EH (cell line): ENCODE results near the gene VDR.
A peak's percentile ranks its signal among the peaks of the same experiment; 100 is the strongest.
"Not testable (repeated sequence)": the region's sequence is repeated elsewhere in the genome, so short reads cannot be mapped to it uniquely, and the experiment has no call there.

ENCODE experiments used
- DNase-seq: peaks from one replicate; pipeline ENCODE4 v3.0.0-alpha.2; 2015; ENCODE audit warnings: low read depth

VDR gene

DNA sequence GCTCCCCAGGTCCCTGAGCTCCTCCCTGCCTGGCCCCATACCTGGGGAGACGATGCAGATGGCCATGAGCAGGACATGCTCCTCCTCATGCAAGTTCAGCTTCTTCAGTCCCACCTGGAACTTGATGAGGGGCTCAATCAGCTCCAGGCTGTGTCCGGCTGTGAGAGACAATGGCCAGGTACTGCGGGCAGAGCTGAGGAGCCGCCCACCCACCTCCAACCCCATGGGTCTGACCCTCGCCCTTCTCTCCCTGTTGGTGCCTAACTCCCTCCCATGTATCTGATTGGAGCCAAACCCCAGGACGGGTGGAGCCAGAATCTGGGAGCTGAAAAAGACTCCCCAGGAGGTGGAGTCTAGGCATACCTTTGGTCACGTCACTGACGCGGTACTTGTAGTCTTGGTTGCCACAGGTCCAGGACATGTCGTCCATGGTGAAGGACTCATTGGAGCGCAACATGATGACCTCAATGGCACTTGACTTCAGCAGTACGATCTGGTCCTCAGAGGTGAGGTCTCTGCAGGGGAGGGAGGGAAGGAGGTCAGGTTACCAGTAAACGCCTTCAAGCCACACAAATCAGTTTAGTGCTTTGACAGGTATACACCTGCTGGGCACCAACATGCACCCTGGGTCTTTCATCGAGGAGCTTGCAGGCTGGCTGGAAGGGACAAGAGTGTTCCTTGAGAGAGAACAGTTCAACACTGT is 58.3 kb downstream of the VDR start:
- DNase-seq = no peak

DNA sequence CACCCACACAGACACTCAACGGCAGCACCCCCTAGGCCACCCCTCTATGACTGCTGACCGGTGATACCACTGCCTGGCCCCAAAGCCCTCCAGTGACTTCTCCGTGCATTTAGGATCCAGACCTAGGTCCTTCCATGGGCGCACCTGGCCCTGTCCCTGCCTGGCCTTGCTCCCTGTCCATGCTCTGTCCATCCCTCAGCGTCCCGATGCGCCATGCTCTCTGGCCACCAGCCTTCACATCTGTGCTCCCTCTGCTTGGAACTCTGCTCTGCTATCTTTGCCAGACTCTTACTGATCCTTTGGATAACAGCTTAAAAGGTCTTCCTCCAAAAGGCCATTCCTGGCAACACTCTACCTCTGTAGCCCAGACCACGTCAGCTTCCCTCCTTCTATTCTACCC is 59.7 kb downstream of the VDR start:
- no peak for DNase-seq

DNA sequence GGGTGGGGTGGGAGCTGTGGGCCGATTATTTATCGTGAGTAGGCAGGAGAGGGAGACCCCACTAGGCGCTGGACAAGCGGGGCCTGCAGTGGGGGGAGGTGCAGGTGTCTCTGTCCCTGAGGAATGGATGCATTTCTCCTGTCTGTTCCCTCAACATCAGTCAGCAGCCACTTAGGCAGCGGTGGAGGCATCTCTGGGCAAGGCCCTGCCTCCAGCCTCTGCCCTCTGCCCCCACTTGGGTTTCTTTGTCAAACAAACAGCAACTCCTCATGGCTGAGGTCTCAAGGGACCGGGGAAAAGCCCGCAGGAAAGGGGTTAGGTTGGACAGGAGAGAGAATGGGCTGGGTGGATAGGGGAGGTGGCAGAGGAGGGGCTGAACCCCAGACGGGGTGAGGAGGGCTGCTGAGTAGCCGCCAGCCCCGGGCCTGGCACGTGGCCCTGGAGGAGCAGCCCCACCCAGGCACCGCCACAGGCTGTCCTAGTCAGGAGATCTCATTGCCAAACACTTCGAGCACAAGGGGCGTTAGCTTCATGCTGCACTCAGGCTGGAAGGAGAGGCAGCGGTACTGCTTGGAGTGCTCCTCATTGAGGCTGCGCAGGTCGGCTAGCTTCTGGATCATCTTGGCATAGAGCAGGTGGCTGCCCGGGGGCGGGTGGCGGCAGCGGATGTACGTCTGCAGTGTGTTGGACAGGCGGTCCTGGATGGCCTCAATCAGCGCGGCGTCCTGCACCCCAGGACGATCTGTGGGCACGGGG is 60.4 kb downstream of the VDR start:
- no peak for DNase-seq

DNA sequence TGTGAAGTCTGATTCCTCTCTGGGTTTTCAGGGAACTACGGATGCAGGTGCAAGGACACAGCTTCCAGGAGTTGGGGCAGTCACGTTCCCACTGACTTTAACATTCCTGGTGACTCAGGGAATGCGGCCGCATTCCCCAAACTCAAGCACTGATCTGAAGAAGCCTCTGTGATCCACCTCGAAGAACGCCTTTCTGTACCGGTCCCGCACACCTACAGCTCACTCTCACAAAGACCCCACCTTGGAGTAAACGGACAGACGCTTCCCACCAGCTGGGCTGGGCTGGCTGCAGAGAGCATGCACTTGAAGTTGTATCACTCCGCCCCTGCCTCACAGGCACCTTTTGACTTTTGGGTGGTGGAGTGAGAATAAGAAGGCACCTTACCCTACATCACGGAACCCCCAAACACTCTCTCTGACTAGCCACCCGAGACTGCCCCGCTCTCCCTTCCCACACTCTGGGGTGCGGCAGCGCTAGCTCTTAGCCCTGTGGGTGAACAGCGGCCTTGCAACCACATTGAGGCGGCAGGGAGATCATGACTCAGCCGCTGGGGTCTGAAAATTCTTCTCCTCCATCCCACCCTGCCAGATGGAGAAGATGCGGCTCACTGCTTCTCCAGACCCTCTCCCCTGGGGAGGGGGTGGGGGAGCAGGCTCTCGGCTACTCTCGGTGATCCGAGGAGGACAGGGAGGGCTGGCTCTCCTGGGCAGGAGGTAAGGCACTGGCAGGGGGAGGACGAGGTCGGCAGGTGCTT is 61.4 kb downstream of the VDR start:
- peak; percentile 26 for DNase-seq

DNA sequence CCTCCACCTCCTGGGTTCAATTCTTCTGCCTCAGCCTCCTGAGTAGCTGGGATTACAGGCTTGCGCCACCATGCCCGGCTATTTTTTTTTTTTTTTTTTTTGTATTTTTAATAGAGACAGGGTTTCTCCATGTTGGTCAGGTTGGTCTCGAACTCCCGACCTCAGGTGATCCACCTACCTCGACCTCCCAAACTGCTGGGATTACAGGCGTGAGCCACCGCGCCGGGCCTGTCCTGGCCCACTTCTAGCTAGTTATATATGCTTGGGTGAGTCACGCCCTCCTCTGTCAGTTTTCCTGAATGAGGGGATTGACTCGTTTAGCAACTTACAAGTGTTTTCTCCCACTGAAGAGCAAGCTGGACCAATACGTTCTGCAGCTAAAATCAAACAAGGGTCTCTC is 62.3 kb downstream of the VDR start:
- not testable (repeated sequence) for DNase-seq

DNA sequence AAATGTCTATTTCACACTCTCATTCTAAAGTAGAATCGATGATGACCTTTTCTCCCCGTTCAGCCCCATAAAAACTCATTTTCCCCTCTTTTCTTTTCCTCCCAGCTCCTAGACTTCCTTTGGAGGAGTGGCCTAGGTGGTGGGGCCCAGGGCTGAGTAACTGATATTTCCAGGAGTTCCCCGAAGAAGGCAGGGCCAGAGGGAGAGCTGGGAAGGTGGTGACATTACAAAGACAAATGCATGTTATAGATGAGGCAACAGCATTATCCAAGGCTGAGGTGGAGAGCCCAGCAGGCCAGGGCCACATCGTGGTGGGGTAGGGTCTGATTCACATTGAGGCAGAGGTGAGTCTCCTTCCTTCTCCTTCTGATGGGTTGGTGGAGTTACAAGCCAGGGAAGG is 62.9 kb downstream of the VDR start:
- peak; percentile 21 for DNase-seq

DNA sequence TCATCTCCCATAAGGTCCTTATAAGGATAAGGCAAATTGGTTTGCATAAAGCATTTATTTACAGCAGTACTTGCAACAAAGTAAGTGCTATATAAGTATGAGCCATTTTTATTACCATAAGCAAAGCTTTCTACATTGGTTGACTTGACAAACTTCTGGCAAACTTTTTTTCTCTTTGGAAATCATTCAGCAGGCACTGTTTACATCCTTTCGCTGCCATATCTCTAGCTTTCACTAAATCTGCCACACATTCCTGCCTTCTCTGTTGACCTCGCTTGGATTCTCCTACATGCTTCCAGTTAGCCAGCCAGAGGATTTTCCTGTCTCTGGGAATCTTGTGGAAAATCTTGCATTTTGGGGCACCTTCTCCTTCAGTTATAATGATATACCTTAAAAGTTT is 63.3 kb downstream of the VDR start:
- peak; percentile 33 for DNase-seq

DNA sequence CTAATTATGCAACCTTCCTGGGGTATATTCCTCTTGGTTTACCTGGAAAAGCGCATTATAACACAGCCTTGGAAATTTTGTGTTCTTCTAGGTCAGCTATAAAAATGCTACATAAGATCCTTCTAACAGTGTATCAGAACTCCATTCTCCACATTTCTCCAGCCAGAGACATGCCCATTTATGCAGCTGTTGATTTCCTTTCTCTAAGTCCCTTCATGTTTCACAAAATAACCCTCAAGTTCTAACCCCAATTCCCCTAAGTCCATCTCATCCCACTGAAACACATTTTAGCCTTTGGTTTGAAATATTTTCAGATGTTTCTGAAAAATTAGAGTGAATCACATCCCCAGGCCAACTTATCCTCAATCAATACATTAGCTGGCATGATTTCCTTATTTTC is 64.2 kb downstream of the VDR start:
- DNase-seq = no peak

DNA sequence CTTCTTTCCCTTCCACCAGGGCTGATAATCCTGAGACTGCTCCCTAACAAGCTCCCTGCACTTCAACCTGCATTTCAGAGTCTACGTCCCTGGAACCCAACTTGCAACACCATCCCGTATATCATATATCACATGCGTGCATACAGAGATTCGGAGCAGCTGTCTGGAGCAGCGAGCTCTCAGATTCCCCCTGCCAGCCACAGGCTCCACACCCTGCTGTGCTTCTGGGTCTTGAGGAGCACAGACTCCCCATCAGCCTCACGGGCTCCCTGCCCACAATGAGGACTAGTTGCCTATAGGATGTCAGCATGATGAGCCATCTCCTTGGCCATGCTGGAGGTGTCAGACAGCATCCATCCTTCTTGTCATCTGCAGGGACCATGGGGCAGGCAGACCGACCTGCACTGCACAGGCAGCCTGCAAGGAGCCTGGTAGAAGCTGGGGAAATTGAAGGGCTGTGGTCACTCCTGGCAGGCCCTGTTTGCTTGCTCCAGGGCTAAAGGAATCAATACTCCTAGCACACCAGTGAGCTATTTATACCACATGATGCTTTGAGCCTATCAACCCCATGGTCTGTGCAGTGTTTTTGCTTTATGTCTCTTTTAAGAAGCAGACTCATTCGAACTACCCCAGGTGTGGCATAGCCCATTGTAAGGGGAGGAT is 65.4 kb downstream of the VDR start:
- no peak for DNase-seq

DNA sequence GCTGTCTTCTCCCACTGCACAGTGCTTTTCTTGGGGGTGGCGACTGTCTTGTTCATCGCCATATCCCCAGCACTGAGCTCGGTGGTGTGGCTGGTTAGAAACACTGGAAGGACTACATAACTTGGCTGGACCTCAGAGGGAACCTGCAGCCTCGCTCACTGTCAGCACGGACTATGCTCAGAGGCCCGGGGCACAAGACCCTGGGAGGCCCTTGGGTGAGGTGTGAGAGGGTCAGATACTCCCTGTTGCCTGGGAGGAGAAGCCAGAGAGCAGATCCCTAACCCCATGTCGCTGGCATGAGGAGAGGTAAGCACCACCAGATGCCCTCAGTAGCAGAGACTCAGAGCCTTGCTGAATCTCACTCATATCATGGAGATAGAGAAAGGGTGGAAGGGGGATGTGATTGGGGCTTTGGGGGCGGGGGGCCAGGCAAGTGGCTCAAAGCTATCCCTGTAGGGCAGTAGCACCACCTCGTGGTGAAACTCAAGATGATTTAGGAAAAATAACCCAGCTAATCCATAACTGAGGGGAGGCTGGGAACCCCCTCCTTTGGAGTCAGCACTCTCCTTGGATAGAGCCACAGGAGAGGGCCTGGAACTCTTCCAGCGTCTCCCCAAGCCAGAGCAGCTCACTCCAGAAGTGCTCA is 66.4 kb downstream of the VDR start:
- DNase-seq = peak; percentile 57

DNA sequence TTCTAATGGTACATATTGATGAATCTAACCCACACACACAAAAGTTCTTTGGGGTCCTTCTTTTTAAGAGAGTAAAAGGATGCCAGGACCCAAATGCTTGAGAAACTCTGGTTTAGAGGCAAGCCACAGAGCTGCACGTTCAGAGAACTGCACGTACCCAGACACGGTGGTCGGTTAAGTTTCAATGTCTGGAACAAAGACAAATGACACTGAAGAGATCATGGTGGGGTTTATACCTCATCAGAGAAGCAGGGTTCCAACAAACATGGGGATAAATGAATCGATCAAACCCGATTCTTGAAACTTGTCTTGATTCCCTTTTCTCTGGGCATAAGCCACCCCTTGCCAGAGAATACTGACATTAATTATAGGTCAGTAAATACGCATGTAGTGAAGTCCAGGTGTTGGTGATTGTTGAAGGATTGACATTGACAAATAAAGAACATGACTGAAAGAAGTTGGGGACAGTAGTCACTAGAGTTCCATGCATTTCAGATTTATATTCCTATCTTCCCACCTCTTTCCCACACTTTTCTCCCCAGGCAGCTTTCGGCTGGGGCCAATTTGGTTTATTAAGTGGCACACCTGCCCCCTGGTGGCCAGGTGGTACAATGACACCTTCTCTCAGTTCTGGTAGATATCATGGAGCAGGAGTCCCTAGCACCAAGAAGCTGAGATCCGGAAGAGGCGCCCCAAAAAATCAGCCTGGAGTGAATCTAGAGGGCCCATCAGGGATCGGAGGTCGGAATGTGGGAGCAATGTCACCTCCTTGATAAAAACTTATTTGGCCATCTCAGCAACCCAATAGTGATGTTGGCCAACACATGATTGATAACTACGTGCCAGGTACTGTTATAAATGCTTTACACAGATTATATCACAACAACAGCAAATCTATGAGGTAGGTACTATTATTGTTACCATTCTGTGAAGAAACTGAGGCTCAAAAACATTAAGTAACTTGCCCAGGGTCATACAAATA is 67.3 kb downstream of the VDR start:
- DNase-seq = peak; percentile 75

DNA sequence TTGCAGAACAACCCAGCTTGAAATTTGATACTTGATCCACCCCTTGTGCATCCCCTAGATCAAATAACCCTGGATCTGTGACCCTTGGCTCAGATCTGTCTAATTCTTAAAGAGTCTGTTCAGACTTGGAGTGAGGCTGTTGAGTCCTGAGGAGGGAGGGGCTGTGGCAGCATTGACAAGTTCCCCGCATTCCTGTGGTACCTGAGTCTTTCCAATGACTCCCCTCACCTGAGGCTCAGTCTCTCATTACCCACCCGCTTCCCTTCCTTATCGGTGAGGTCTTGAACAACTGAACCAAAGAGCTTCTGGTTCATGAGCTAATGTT is 69.0 kb downstream of the VDR start:
- no peak for DNase-seq

DNA sequence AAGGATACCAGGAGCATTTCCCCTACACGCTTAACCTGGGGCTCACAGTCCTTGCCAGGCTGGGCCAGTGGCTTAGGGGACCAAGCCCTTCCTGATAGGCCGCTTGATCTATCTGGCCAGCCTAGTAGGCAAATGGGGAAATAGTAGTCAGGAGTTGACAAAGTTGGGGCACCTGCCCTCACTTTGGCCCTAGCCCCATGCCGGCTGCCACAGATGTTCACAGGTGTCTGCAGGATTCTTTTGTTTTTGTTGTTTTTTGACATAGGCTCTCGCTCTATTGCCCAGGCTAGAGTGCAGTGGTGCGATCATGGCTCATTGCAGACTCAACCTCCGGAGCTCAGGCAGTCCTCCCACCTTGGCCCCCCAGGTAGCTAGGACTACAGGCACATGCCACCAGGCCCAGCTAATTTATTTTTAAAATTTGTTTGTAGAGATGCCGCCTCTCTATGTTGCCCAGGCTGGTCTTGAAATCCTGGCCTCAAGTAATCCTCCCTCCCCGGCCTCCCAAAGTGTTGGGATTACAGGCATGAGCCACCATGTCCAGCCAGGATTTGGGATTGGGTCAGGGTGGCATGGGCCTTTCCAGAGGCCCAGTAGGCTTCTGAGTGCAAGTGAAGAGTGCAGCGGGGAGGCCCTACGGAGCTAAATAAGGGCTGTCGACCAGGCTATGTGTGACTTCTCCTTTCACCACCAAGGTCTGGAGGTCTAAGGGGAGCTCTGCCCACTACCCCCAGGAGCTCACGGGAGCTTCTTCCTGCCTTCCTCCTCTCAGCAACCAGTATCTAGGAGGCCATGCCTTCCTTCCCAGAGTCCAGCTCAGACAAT is 69.6 kb downstream of the VDR start:
- DNase-seq = no peak

DNA sequence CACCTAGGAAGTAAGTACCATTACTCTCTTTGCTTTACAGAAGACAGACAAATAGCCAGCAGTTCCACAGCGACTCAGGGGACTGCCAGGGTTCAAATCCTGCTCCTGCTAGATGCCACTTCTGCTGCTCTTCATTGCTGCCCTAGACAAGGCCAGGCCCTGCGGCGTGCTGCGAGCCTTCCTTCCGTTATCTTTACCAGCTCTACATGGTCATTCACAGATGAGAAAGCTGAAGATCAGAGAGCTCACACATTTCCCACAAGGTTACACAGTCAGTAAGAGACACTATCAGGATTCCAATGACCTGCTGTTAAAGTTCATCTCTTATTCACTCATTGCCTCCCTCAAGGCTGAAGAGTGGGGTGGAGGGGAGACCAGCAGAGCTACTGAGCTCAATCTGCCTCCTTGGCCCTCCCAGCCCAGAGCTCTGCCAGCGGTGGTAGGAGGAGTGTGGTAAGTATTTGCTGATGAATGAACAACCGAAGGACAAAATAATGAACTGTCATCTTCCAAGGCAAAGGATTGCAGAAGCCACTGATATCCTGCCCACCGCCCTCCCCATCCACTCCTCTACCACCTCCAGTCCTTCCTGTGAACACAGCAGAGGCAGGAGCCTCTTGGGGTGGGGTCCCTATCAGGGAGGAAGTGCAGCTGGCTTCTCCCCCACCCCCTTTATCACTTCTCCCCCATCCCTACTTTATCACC is 70.4 kb downstream of the VDR start:
- DNase-seq = no peak

DNA sequence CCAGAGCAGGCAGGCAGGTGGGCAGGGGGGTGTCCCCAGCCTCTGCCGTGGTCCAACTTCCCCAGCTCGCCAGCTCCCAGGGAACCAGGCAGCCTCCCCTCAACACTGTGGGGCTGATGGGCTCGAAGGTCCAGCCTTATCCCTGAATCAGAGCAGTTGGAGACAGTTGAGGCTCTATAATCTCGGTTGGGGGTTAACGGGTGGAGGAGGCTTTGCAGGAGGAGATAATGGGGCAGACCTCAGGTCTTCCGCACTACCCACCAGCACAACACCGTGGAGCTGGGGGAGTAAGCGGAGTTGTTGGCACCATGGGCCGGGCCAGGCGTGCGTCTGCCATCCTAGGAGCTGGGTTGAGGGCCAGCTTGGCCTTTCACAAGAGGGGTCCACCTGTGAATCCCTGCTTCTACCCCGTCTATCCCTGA is 71.2 kb downstream of the VDR start:
- DNase-seq = no peak

DNA sequence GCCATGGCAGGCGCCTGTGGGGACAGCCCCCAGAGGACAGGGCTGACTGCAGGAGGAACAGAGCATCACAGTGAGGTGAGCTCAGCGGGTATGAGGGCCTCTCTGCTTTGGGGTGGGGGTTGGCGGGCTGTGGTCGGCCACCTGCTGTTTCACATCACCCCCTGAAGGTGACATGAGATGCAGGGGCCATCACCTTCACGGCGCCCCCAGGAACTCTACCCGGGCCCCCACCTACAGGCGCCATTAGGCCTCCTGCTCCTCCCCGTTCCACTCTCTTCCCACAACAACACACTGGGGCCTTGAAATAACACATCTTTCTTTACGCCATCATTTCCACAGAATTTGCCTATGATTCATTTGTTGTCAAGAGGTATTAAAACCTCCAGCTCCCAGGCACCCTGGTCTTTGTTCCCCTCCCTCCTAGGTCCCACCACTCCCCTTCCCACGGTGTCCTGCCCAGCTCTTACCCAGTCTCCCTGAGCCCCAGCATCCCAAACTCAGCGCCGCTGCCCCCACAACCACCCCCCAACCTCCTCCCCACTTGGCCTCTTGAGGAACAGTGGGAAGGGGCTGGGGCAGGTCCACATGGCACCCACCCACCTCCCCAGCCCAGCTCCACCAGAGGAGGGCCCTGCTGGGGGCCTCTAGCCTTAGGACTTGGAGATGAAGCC is 72.4 kb downstream of the VDR start:
- no peak for DNase-seq

DNA sequence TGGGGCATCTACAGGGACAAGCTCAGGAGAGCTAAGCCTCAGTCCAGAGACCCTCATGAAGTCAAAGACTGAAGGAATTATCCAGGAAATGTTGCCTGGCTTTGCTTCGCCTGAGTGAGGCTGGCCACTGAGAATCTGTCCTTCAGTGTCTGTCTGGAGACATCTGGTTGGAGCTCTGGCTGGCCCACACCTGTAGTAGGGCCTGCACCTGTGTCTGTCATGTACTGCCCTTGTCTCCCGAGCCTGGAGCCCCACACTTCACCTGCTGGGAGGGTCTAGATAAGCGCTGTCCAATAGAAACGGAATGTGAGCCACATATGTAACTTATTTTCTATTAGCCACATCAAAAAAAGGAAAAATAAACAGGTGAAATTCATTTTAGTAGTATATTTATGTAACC is 75.2 kb downstream of the VDR start:
- no peak for DNase-seq

DNA sequence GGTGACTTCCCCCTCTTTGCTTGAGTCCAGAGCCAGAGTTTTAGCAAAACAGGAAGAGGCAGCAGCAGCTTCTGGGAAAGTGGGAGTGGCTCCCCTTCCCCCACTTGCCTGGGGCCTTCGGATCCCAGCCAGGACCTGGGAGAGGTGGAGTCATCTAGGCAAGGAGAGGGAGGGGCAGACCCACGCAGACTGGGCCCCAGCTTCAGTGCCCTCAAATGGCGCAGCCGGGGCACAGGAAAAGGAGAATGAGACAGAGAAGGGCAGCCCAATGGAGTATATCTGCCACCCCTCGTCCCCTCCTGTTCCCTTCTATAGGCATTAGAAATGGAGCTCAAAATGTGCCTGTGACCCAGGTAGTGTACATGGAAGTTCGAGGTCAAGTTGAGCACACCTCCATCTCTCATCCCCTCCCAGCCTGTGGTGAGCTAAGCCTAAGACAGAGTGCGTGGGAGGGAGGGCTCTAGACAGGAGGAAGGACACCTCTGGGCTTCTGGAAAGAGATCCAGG is 75.8 kb downstream of the VDR start:
- peak; percentile 91 for DNase-seq
